WI38 (cell line): Measurements from ENCODE around the gene KCNK6.

ENCODE experiments used
- H3K4me3 ChIP-seq: 2 replicates; pipeline ENCODE4 v1.5.1; 2011; ENCODE audit warnings: low read depth, mild to moderate bottlenecking, control low read depth, low read length
- TF ChIP-seq, protein P1 (sequence below): IDR thresholded peaks from 2 replicates; pipeline ENCODE4 v1.5.1; 2012; ENCODE audit warnings: low read depth, mild to moderate bottlenecking, control low read depth, low read length

The KCNK6 gene

DNA sequence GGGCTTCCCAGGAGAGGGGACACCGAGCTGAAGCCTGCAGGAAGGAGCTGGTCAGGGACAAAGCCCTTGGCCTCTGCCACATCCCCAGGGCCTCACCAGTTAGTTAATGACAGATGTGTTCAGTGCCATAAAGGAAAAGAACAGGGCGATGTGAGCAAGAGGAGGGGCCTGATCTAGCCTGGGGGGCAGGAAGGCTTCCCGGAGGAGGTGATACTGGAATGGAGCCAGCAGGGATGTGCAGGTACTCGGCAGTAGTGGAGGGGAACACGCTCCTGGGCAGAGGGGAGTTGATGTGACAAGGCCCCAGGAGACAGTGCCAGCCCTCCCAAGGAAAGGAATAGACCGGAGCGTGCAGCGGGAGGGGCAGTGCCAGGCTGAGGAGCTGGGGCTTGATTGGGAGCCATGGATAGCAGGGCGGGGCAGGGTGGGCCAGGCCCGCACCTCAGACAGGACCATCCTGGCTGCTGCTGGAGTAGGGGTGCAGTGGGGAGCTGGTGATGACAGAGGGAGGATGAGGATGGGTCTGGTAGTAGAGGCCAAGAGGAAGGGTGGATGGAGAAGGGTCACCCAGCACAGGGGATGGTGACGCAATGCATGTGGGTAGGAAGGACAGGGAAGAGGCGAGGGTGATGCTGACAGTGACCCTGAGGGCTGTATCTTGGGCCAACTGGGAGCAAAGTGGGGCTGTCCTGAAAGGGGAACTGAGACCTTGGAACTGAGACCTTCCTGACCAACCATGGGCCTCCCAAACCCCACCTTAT lies 11.5 kb upstream of the KCNK6 start:
- H3K4me3 ChIP-seq: no peak overlapping the region
- TF ChIP-seq, protein P1, sequence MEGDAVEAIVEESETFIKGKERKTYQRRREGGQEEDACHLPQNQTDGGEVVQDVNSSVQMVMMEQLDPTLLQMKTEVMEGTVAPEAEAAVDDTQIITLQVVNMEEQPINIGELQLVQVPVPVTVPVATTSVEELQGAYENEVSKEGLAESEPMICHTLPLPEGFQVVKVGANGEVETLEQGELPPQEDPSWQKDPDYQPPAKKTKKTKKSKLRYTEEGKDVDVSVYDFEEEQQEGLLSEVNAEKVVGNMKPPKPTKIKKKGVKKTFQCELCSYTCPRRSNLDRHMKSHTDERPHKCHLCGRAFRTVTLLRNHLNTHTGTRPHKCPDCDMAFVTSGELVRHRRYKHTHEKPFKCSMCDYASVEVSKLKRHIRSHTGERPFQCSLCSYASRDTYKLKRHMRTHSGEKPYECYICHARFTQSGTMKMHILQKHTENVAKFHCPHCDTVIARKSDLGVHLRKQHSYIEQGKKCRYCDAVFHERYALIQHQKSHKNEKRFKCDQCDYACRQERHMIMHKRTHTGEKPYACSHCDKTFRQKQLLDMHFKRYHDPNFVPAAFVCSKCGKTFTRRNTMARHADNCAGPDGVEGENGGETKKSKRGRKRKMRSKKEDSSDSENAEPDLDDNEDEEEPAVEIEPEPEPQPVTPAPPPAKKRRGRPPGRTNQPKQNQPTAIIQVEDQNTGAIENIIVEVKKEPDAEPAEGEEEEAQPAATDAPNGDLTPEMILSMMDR: no peak

DNA sequence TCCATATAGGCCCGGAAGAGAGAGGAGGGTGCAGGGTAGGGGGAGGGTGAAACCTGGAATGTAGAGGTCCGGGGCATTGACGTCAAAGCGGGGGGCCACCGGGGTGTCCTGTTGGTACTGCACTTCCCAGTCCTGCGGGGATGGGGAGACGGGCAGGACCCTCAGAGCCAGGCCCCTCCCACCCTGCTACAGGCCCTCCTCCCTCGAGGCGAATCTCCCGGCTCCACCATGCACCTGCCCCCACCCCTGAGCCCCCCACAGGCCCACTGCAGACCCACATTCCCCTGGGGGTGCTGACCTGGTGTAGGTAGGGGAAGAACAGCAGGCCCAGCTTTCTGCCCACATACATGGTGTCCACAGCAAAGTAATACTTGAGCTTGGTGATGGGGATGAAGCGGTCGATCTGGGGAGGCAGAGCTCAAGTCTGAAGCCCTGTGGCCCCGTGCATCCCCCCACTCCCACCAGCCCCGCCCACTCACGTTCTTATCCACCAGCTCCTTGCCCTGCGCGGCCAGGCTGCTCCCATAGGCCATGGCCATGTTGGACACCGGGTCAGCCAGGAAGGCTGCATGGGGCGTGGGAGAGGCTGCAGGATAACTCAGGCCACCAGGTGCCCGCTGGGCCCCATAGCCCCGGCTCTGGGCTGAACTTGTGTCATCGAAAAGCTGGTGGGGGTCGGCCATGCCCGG lies 10.6 kb upstream of the KCNK6 start:
- no peak overlapping the region for H3K4me3 ChIP-seq
- TF ChIP-seq, protein P1: no peak

DNA sequence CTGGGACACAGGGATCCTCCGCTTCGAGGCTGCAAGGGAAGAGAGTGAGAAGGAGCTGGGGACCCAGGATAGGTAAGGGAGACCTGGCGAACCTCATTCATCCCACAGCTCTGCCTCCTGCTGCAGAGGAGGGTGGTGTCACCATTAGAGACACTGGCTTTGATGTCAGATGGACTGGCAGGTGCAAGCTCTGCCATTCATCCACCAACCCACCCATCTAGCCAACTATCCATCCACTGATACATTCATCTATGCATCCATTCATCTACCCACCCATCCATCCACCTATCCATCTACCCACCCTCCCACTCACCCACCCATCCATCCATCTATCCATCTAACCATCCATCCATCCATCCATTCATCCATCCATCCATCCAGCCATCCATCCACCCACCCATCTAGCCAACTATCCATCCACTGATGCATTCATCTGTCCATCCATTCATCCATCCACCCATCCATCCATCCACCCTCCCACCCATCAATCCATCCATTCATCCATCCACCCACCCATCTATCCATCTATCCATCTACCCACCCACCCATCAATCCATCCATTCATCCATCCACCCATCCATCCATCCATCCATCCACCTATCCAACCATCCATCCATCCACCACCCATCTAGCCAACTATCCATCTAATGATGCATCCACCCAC lies 9.9 kb upstream of the KCNK6 start:
- TF ChIP-seq, protein P1: no peak
- H3K4me3 ChIP-seq: no peak overlapping the region

DNA sequence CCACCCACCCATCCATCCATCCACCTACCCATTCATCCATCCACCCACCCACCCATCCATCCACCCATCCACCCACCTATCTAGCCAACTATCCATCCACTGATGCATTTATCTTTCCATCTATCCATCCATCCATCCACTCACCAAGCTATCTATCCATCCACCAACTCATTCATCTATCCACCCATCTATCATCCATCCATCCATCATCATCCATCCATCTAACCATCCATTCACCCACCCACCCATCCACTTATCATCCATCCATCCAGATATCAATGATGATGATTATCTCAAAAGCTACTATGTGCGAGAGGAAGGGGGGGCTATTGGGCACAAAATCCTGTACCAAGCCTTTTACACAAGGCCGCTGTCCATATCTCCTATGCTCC lies 9.4 kb upstream of the KCNK6 start:
- TF ChIP-seq, protein P1: no peak
- H3K4me3 ChIP-seq: no peak overlapping the region

DNA sequence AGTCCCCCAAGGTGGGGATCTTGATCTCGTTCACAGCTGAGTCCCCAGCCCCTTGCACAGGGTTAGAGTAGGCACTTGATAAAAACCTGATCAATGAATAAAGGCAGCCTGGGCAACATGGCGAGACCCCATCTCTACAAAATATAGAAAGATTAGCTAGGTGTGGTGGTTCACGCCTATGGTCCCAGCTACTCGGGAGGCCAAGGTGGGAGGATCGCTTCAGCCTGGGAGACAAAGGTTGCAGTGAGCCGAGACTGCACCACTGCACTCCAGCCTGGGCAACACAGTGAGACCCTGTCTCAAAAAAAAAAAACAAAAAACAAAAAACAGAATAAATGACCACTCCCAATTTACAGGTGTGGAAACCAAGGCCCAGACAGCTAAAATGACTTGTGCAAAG lies 8.7 kb upstream of the KCNK6 start:
- H3K4me3 ChIP-seq: no peak overlapping the region
- TF ChIP-seq, protein P1: no peak

DNA sequence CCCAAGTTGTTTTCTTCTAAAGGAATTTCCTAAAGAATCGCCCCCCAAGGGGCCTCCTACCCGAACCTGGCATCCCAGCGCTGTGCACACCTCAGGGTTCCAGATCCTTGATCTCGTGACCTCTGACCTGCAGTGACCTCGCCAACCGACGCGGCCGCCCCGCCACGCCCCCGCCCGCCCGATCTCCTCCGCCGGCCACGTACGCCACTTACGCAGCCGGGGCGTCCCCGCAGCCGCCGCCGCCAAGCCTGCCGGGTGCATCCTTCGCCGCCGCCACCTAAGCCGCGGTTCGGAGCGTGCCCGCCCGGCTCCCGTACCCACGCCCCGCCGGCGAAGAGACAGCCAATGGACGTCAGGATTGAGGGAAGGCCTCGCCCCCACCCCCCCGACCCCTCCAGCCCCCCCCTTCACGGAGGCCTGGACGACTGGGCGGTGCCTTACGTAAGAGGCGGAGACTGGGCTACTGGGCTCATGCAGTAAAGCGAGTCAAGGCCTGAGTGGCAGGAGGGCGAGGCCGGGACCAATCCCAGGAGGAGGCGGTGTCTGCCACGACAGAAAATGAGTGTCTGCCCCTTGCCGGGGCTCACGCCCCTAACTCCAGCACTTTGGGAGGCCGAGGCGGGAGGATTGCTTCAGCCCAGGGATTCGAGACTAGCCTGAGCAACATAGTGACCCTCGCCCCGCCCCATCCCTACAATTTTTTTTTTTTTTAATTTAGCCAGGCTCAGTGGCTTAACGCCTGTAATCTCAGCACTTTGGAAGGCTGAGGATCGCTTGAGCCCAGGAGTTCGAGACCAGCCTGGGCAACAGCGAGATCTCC lies 3.8 kb upstream of the KCNK6 start, which contains the start of gene YIF1B:
YIF1B (minus strand) TSS at position 291 of the 820 bp plus-strand sequence; CDS start at position 261, 30 bp downstream.
- H3K4me3 ChIP-seq: peak within 1 kb of the TSS; percentile 86
- TF ChIP-seq, protein P1: no peak
